ENCODE results near the gene MED13. TPM values are rescaled to one million over a fixed set of nuclear protein-coding genes. Genes with fewer than 3 reads are reported as not detected.

Gene MED13
- total RNA-seq, 1 donor from 2014 or later: 59.9 TPM

DNA sequence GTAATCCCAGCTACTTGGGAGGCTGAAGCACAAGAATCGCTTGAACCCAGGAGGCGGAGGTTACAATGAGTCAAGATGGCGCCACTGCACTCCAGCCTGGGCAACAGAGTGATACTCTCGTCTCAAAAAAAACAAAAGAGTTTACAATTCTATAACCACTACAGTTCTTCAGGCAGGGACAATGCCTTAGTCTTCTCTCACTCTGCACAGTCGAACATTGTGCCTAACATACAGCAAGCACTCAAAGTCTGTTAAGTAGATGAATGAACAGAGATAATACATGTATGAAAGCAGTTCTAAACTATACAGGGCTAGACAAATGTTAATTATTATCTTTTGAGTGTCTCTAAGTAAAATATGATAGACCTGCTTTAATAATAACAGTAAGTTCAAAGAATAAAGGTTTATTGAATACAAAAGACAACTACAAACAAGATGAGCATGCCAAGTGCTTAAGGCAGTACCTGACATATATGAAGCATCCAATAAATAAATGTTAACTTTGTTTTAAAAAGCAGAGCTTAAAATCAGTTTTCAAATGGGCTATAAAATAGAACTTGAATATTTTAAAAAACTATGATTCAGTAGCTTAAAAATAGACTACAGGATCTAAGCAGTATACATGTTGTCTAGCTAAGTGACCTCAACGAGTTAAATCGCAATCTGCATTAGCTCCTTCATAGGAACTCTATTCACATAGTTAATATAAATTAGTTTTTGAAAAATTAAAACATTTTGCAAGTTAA, 156.6 kb downstream of the MED13 start:
- TF ChIP-seq POLR2AphosphoS5 (IDR thresholded peaks at IDR 0.05; ENCODE audit: insufficient read depth in 1 of 2, low read depth in 1 of 2): no peak
- TF ChIP-seq, protein P1, sequence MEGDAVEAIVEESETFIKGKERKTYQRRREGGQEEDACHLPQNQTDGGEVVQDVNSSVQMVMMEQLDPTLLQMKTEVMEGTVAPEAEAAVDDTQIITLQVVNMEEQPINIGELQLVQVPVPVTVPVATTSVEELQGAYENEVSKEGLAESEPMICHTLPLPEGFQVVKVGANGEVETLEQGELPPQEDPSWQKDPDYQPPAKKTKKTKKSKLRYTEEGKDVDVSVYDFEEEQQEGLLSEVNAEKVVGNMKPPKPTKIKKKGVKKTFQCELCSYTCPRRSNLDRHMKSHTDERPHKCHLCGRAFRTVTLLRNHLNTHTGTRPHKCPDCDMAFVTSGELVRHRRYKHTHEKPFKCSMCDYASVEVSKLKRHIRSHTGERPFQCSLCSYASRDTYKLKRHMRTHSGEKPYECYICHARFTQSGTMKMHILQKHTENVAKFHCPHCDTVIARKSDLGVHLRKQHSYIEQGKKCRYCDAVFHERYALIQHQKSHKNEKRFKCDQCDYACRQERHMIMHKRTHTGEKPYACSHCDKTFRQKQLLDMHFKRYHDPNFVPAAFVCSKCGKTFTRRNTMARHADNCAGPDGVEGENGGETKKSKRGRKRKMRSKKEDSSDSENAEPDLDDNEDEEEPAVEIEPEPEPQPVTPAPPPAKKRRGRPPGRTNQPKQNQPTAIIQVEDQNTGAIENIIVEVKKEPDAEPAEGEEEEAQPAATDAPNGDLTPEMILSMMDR (IDR thresholded peaks at IDR 0.05): no peak
- TF ChIP-seq POLR2A (IDR thresholded peaks at IDR 0.05): no peak
- intact Hi-C loops (cut with DNase I): no loop called here
- no peak overlapping the region for H3K27ac ChIP-seq

DNA sequence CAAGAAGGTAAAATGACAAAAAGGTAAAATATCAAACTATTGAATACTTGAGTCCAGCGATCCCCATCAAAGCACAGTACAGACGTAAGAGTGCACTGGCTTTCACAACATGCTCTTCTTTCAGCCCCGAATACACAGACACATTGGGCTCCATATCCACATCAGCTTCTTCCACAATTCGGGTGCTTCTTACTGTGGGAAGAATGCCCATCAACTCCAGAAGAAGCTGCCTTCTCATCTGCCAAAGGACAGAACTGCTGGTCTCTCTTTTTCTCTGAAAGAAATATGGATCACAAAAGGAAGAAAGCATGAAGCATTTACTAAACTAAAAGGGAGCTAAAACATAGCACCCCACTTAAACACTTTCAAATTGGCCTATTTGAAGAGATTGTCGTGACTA, 157.7 kb downstream of the MED13 start:
- peaks cover 0 to 42% of the 10 kb centered on the region in 2 donors for H3K36me3 ChIP-seq
- TF ChIP-seq, protein P1 (IDR thresholded peaks at IDR 0.05): no peak
- no peak for TF ChIP-seq POLR2A (IDR thresholded peaks at IDR 0.05)
- TF ChIP-seq POLR2AphosphoS5 (IDR thresholded peaks at IDR 0.05; ENCODE audit: insufficient read depth in 1 of 2, low read depth in 1 of 2): no peak

More for the DNA sequence above, 156.6 kb downstream of the MED13 start:
- Histone ChIP-seq H3K36me3 (peaks cover 0 to 42% of the 10 kb centered on the region in 2 donors), H3K4me3 (no peak overlapping the region), H3K9me3 (no peaks in the 10 kb centered on the region), H3K4me1 (no peaks in the 10 kb centered on the region), H3K27me3 (no peaks in the 10 kb centered on the region)
- DNase-seq (ENCODE audit: extremely low spot score in 2 of 2): no peak

DNA sequence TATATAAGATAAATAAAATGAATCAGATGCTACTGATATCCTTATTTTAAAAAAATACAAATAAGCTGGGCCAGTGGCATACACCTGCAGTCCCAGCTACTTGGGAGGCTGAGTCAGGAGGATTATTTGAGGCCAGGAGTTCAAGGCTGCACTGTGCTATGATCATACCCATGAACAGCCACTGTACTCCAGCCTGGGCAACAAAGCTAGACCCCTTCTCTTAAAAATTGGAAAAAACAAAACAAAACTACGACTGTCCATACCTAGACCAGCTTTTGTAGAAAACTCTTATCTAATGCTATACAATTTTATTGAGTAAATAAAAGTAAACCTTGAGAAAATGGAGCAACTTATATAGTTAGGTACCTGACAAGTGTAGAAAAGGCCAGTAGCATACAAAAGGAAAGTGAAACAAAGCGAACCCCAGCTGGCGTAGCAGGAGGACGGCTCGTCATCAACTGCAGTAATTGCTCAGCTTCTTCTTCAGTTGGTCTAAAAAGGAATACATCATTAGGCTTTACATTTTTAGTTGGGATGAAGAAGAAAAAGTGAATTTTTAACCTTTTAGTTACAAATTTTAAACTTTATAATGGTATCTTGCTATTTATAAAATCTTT, 160.9 kb downstream of the MED13 start:
- H3K36me3 ChIP-seq: peaks cover 0 to 41% of the 10 kb centered on the region in 2 donors
- no peak overlapping the region for H3K4me3 ChIP-seq
- H3K9me3 ChIP-seq: no peaks in the 10 kb centered on the region
- TF ChIP-seq POLR2AphosphoS5 (IDR thresholded peaks at IDR 0.05; ENCODE audit: insufficient read depth in 1 of 2, low read depth in 1 of 2): no peak
- TF ChIP-seq POLR2A (IDR thresholded peaks at IDR 0.05): no peak
- TF ChIP-seq, protein P1 (IDR thresholded peaks at IDR 0.05): no peak
- H3K4me1 ChIP-seq: no peaks in the 10 kb centered on the region
- intact Hi-C loops (cut with DNase I): no loop called here
- DNase-seq (ENCODE audit: extremely low spot score in 2 of 2): no peak
- no peak overlapping the region for H3K27ac ChIP-seq
- H3K27me3 ChIP-seq: no peaks in the 10 kb centered on the region

More for the DNA sequence above, 157.7 kb downstream of the MED13 start:
- Histone ChIP-seq H3K27ac (no peak overlapping the region), H3K4me1 (no peaks in the 10 kb centered on the region), H3K9me3 (no peaks in the 10 kb centered on the region), H3K4me3 (no peak overlapping the region), H3K27me3 (no peaks in the 10 kb centered on the region)
- DNase-seq (ENCODE audit: extremely low spot score in 2 of 2): no peak
- intact Hi-C loops (cut with DNase I): no loop called here

DNA sequence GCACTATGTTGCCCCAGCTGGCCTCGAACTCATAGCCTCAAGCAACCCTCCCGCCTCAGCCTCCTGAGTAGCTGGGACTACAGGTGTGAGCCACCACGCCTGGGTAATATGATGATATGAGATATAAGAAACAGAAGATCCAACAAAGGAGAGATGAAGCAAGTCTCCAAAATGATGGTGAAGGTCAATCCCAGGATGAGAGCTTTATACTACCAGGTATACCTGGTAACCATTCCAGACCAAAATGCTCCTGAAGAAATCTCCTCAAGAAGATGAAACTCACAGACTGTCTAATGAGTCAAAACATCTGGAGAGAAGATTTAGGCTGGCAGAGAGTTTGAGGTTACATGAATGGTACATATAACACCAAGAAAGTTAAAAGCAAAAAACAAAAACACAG, 161.8 kb downstream of the MED13 start:
- Histone ChIP-seq H3K4me1 (no peaks in the 10 kb centered on the region), H3K36me3 (peaks cover 0 to 49% of the 10 kb centered on the region in 2 donors), H3K27me3 (no peaks in the 10 kb centered on the region), H3K9me3 (no peaks in the 10 kb centered on the region), H3K27ac (no peak overlapping the region), H3K4me3 (no peak overlapping the region)
- DNase-seq (ENCODE audit: extremely low spot score in 2 of 2): no peak
- no peak for TF ChIP-seq POLR2AphosphoS5 (IDR thresholded peaks at IDR 0.05; ENCODE audit: insufficient read depth in 1 of 2, low read depth in 1 of 2)
- TF ChIP-seq, protein P1 (IDR thresholded peaks at IDR 0.05): no peak
- TF ChIP-seq POLR2A (IDR thresholded peaks at IDR 0.05): no peak
- intact Hi-C loops (cut with DNase I): no loop called here

Data from vagina (tissue), 2 donors.